ENCODE measurements around the gene SOBP.

The SOBP gene

GRCh38 chr6:107620732-107621131 lies 130.8 kb downstream of the SOBP start:
- DNase-seq (ENCODE audit: low spot score) = no peak

- no peak for DNase-seq (ENCODE audit: low spot score)
Observed at GRCh38 chr6:107621229-107621937, 131.5 kb downstream of the SOBP start.

GRCh38 chr6:107622269-107622668 lies 132.4 kb downstream of the SOBP start:
- no peak for DNase-seq (ENCODE audit: low spot score)

- no peak for DNase-seq (ENCODE audit: low spot score)
Observed at GRCh38 chr6:107624050-107624449, 134.1 kb downstream of the SOBP start.

- DNase-seq (ENCODE audit: low spot score) = no peak
Observed at GRCh38 chr6:107624541-107624940, 134.6 kb downstream of the SOBP start.

- no peak for DNase-seq (ENCODE audit: low spot score)
Observed at GRCh38 chr6:107625264-107625663, 135.3 kb downstream of the SOBP start.

GRCh38 chr6:107626645-107627044 lies 136.7 kb downstream of the SOBP start:
- no peak for DNase-seq (ENCODE audit: low spot score)

- no peak for DNase-seq (ENCODE audit: low spot score)
Observed at GRCh38 chr6:107627969-107628368, 138.1 kb downstream of the SOBP start.

GRCh38 chr6:107628878-107629277 lies 139.0 kb downstream of the SOBP start:
- DNase-seq (ENCODE audit: low spot score) = no peak

- DNase-seq (ENCODE audit: low spot score) = no peak
Observed at GRCh38 chr6:107629548-107630129, 139.7 kb downstream of the SOBP start.

GRCh38 chr6:107630348-107630977 lies 140.5 kb downstream of the SOBP start:
- no peak for DNase-seq (ENCODE audit: low spot score)

GRCh38 chr6:107632381-107633136 lies 142.6 kb downstream of the SOBP start:
- DNase-seq (ENCODE audit: low spot score) = no peak

GRCh38 chr6:107633680-107634323 lies 143.9 kb downstream of the SOBP start:
- no peak for DNase-seq (ENCODE audit: low spot score)

- no peak for DNase-seq (ENCODE audit: low spot score)
Observed at GRCh38 chr6:107634324-107635056, 144.6 kb downstream of the SOBP start.

GRCh38 chr6:107635057-107635515 lies 145.2 kb downstream of the SOBP start:
- no peak for DNase-seq (ENCODE audit: low spot score)

- DNase-seq (ENCODE audit: low spot score) = no peak
Observed at GRCh38 chr6:107636486-107636885, 146.6 kb downstream of the SOBP start.

- no peak for DNase-seq (ENCODE audit: low spot score)
Observed at GRCh38 chr6:107637316-107638315, 147.7 kb downstream of the SOBP start.

- no peak for DNase-seq (ENCODE audit: low spot score)
Observed at GRCh38 chr6:107638493-107638892, 148.6 kb downstream of the SOBP start.

GRCh38 chr6:107639511-107639910 lies 149.6 kb downstream of the SOBP start:
- DNase-seq (ENCODE audit: low spot score) = no peak

GRCh38 chr6:107641071-107641470 lies 151.2 kb downstream of the SOBP start:
- DNase-seq (ENCODE audit: low spot score) = no peak

All from CD4-positive, alpha-beta T cell treated with Interleukin-6 at 100 ng/mL for 8 hours (primary cell).